ENCODE measurements around the gene ZCCHC2. TPM values are rescaled to one million over a fixed set of nuclear protein-coding genes. Genes with fewer than 3 reads are reported as not detected.

Gene ZCCHC2
- total RNA-seq, 1 donor from 2014 or later, result 3.6 TPM

DNA sequence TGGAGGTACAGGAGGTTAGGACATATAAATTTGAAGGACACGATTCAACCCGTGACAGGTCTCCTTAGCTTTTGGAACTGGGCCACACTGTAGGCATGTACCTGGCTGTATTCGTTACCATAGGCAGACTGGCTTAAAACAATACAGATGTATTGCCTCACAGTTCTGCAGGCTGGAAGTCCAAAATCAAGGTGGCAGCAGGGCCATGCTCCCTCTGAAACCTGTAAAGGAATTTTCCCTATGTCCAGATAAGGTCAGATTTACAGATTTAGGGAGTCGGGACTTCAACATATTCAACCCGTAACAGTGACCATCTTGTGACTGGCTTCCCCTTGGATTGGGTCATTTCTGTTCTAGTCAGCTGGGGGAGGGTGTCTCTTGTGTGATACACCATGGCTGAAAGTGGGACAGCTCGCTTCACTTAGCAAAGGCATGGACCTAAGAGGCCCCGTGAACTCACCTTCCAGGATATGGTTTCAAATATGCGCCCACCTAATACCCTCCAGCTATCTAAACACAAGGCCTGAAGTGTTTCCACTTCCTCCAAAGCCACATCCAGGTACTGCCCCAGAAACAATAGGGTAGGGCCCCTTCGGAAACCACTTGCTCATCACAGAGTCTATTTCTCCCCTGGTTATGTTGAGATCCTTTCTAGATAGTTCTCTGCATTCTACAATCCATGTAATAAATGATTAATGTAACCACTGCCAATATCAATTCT, 85.0 kb downstream of the ZCCHC2 start:
- no peak for DNase-seq (ENCODE audit: low read depth)

DNA sequence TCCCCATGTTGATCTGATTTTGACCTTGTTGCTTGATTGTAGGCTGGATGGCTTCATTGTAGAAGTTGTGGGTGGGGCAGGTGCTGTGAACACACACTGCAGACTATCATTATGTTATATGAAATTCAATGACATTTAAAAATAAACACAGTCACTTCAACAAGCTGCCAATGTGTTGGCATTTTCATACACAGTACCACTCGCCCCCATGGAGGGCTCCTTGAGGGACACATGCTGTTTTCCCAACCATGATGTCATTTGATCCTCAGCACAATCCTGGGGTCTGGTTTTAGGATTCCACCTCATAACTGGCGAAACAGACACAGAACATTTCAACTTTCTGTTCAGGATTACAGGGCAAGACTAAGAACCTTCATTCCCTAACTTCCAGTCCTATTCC, 86.9 kb downstream of the ZCCHC2 start:
- DNase-seq (ENCODE audit: low read depth), result no peak

DNA sequence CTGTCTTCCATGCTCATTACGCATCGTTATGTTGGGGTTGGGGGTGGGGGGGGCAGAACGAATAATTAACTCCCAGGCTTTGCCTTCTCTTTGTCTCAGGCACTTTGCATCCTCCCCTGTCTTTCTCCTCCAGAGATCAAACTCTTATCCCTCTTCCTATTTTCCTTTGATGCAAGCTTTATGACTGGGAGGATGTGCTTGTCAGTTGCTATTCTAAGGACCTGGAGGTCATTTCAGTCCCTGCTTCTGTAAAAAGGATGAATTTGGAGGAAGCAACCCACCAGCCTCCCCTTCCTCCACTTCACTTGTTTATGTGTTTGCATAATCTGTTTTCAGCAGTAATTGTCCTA, 87.5 kb downstream of the ZCCHC2 start:
- no peak for DNase-seq (ENCODE audit: low read depth)

DNA sequence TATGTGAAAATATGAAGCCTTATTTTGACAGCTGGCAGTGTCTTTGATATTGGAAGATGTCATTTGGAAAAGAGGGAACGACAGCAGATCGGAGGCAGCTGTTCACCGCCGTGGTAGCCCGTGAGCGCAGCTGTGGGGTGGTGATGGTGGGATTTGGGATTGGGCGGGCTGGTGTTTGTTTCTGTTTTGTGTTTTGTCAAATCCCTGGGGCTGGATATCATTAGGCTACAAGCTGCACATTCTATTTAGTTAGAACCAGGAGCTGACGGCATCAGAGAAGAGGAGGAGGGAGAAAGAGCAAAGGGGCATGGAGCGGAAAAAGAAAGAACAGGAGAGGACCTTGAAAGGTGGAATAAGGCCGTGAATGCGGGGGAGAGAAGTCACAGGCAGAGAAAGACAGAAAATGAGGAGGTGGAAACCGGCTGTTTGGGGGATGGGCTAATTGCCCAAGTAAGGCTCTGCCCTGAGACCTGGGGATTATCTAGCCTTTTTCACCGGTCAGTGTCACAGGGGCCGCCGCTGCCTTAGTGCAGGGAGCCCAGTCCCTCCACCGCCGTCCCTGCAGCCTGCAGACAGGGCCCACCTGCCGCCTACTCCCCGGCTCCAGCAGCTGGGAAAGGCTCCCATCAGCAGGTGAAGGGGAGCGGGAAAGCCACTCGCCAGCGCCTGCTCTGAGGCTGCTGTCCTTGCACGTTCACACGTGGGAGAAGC, 88.0 kb downstream of the ZCCHC2 start:
- DNase-seq (ENCODE audit: low read depth), result peak; percentile 32

DNA sequence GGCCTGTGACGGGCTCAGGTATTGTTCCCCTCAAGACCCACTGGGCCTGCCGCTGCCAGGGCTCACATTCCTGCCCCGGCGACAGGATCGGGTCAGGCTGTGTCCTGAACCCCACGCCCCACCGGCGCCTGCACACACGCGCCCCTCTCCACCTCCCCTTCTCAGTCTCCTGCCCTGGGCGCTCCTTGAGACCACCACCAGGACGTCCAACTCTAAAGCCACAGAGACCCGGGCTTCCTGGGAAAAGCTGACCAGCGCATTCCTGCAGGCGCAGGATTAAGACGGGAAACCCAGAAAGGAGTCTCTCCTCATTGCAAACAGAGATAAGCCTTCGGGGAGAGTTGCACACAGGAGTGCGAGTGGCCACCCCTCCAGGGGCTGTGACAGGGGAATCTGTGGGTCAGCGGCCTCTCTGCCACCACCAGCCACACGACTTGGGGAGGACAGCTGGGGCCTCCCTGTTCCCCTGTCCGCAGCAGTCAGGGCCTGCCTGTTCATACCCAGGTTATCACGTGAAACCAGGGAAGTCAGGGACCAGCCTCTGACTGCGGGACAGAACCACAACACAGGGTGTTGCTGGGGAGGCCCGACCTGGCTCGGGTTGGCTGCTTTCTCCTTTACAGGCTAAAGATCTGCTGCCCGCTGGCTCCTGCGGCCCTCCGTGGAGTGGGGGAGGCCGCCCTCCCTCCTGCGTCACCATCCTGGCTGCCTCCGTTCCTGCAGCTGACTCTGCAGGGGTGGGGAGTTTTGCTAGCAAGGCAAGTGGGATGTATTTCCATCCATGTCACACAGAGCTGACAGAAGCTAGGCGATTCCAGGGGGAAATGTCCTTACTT, 88.8 kb downstream of the ZCCHC2 start:
- peak; percentile 31 for DNase-seq (ENCODE audit: low read depth)

DNA sequence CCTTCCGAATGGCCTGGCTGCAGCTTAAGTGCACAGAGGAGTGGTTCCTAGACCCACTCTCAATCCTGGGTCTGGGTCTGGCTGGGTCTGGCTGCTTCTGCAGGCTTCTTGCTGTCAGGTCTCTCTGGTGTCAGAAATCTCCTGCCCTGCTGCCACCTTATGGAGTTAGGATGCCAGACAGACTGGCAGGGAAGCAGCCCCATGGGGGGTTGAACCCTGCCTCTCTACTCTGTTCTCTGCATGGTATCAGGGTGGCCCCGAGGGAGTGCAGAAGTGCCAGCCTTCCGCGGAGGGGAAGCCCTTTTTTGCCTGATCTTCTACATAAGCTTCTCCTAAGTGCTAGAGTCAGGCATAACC, 89.4 kb downstream of the ZCCHC2 start:
- no peak for DNase-seq (ENCODE audit: low read depth)

DNA sequence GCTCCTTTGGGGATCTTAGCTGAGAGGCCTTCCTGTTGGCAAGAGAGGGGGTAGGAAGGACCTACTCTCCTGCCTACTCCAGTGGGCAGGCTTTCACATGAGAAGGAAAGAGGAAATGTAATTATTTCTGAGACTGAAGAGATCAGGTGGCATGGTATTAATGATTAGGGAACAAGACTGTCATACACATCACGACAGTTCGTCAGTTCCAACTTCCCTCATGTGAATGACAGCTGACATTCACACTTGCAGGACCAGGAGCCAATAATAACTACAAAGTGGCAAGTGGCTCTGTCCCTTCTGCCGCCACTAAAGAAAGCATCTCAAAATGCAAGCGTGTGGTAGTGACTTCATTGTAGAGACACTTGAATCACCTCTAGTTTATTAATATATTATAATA, 90.0 kb downstream of the ZCCHC2 start:
- DNase-seq (ENCODE audit: low read depth), result peak; percentile 40

DNA sequence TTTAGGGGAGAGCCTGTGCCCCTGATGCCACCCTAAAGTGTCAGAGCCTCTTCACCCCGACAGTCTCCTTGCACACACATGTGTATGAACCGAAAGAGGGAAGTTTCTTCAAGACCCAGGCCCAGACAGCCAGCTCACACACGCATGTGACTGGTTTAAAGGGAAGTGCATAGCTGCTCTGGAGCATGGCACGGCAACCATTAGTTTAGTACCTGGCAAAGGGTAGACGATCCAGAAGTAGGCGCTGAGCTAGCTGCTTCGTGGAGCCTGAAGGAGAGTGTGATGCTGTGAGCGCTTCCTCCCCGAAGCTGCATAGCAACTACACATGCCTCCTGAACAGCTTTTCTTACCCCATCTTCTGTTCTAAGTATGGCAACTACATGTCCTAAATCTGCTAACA, 91.7 kb downstream of the ZCCHC2 start:
- no peak for DNase-seq (ENCODE audit: low read depth)

DNA sequence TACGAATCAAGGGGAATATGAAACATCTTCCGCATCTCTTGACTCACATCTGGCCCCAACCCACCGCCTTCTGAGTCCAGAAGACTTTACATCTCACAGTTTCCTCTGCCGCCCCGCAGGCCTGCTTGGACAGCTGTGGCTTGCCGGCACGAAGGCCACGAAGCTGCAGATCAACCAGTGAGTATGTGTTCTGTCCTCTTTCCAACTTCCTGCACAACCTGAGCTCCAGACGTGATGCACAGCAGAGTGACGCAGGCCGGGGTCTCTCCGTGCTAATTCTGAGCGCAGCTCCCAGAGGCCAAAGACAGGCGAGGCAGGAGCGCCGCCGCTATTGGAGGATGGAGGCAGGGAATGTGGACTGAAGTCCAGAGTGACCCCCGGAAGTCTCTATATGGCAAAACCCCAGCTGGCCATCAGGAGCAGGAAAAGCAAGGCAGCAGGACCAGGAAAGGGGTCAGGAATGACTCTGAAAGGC, 93.5 kb downstream of the ZCCHC2 start:
- DNase-seq (ENCODE audit: low read depth), result no peak

DNA sequence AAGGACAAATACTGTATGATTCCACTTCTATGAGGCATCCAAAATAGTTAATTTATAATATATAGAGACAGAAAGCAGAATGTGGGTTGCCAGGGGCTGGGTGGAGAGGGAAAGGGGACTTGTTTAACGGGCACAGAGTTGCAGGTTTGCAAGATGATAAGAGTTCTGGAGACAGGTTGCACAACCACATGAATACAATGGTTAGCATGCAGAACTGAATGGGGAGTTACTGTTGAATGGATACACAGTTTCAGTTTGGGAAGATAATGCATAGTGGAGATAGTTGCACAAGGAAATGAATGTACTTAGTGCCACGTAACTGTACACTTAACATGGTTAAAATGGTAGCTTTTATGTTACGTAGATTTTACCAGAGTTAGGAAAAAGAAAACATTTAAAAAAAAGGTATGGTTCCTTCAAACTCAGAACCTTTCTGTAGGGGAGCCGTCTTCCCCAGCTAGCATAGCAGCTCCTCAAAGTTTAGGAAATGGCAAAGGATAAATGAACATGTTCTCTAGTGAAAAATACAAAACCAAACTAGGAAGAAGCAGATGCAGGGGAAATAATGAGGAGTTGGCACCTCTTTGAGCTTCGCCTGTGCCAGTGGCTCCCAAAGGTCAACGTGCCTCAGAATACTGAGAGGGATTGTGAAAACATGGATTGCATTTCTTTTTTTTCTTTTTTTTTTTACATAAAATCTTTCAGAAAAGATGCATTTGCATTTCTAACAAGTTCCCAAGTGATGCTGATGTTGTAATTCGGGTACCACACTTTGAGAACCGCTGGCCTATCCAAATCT, 95.2 kb downstream of the ZCCHC2 start:
- DNase-seq (ENCODE audit: low read depth), result no peak

DNA sequence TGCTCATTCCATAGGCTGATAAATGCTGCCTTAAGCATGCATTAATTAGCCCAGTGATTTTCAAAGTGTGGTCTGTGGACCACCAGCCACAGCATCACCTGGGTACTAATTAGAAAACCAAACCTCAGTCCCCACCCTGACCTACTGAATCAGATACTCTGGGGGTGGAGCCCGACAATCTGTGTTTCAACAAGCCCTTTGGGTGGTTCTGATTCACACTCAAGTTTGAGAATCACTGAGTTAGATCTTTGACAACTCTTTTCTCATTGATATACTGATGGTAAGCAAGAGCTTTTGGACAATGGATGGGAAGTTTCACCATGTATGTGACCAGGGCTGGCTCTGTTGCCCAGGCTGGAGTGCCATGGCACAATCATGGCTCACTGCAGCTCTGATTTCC, 95.9 kb downstream of the ZCCHC2 start:
- no peak for DNase-seq (ENCODE audit: low read depth)

DNA sequence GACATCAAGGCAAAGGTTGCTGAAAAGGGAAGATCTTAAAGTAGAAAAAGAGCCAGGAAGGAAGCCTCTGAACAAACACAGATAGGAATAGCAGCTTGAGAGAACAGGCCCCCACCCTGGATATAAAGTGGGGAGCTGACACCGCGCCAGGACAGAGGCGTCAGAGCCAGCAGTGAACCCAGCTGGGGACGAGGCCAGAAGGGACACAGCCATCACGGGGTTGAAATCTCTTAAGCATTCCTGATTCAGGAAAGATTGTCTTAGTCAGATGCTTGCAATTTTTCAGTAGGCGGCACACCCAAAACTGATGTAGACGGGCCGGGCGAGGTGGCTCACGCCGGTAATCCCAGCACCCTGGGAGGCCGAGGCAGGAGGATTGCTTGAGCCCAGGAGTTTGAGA, 98.7 kb downstream of the ZCCHC2 start:
- no peak for DNase-seq (ENCODE audit: low read depth)

DNA sequence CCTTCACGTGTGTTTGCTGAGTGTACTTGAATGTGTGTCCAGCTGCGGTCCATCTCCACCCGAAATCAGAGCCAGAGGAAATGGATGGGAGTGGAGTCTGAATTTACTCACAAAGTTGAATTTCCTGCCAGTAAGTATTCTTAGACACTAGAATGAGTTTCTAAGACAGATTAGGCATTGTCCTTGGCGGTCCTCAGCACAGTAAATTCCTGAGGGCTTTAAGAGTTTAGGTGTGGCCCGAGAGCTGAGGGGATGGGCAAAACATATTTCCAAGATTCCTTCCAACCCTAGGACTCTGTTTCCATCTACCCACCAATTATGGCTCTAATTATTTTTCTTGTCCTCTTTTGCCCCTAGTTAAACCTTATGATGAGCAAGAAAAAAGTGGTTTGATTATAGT, 102.2 kb downstream of the ZCCHC2 start:
- no peak for DNase-seq (ENCODE audit: low read depth)

Other genes starting within 250 kb of the ZCCHC2 start
- not detected in 2 replicates for gene TNFRSF11A, start 197.7 kb upstream of the ZCCHC2 start, total RNA-seq
- 4.8 and 4.9 TPM in 2 replicates for gene PHLPP1, start 192.5 kb downstream of the ZCCHC2 start, total RNA-seq

Measured in myocyte (in vitro differentiated cells).